Stimulated activated CD8-positive, alpha-beta memory T cell treated with anti-CD3 and anti-CD28 coated beads, Interleukin-12 subunit alpha, Interleukin-12 subunit beta, amount 100 ng/mL, for 24 hours (primary cell): Measurements from ENCODE around the gene EOGT.

Experiments
- DNase-seq: peaks from one replicate; pipeline ENCODE4 v3.0.0-alpha.2; 2020; ENCODE audit errors: extremely low read depth

Gene EOGT

GRCh38 chr3:69009559-69010410 is 3.7 kb downstream of the EOGT start:
- DNase-seq = no peak

- DNase-seq = no peak
Measured at GRCh38 chr3:69008980-69009379, 4.5 kb downstream of the EOGT start.

- no peak for DNase-seq
Measured at GRCh38 chr3:69005791-69006482, 7.5 kb downstream of the EOGT start.

GRCh38 chr3:69005071-69005790 is 8.3 kb downstream of the EOGT start:
- DNase-seq = no peak

- DNase-seq = no peak
Measured at GRCh38 chr3:69004138-69004537, 9.3 kb downstream of the EOGT start.

GRCh38 chr3:68999605-69000004 is 13.9 kb downstream of the EOGT start:
- no peak for DNase-seq

- no peak for DNase-seq
Measured at GRCh38 chr3:68999158-68999557, 14.3 kb downstream of the EOGT start.

- no peak for DNase-seq
Measured at GRCh38 chr3:68997887-68998286, 15.6 kb downstream of the EOGT start.

GRCh38 chr3:68996356-68996995 is 17.0 kb downstream of the EOGT start:
- no peak for DNase-seq

- no peak for DNase-seq
Measured at GRCh38 chr3:68988740-68989139, 24.7 kb downstream of the EOGT start.

- DNase-seq = no peak
Measured at GRCh38 chr3:68987322-68987721, 26.2 kb downstream of the EOGT start.

- DNase-seq = no peak
Measured at GRCh38 chr3:68986496-68987208, 26.8 kb downstream of the EOGT start.

- no peak for DNase-seq
Measured at GRCh38 chr3:68985146-68985790, 28.2 kb downstream of the EOGT start.

- no peak for DNase-seq
Measured at GRCh38 chr3:68984011-68984530, 29.4 kb downstream of the EOGT start.

- DNase-seq = no peak
Measured at GRCh38 chr3:68977486-68978167, 35.9 kb downstream of the EOGT start.

GRCh38 chr3:68974711-68975110 is 38.8 kb downstream of the EOGT start:
- DNase-seq = no peak

GRCh38 chr3:68973639-68974038 is 39.8 kb downstream of the EOGT start:
- no peak for DNase-seq

GRCh38 chr3:68972358-68972979 is 41.0 kb downstream of the EOGT start:
- no peak for DNase-seq

- DNase-seq = no peak
Measured at GRCh38 chr3:68964694-68965093, 48.8 kb downstream of the EOGT start.

- no peak for DNase-seq
Measured at GRCh38 chr3:68963891-68964290, 49.6 kb downstream of the EOGT start.
